Measurements from ENCODE around the gene GARNL3. TPM values are rescaled to one million over a fixed set of nuclear protein-coding genes. Genes with fewer than 3 reads are reported as not detected.
A peak's percentile ranks its signal among the peaks of the same experiment; 100 is the strongest.

Gene GARNL3
- total RNA-seq, 1 donor from 2014 or later: 162 TPM

DNA sequence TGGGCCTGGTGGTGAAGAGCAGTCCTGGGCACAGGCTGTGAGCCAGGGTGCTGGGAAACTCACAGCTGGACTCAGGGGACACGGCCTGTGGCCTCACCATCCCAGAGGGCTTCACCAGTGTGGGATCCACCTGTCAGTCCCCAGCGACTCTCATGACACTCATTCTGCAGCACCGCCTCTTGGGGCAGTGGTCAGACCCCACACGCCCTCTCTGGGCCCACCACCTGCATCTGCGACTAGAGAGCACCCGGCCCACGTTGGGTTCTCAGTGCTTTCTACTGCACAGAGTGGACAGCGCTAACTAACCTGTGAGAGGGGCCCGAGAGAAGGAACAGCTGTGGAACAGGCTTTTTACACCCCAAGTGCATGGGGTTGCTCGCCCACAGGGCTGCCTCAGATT is 45.8 kb upstream of the GARNL3 start:
- DNase-seq (ENCODE audit: low spot score in 2 of 2): no peak
- Histone ChIP-seq H3K4me3 (no peak overlapping the region), H3K9me3 (no peaks in the 10 kb centered on the region), H3K36me3 (no peaks in the 10 kb centered on the region), H3K27me3 (no peaks in the 10 kb centered on the region), H3K4me1 (no peaks in the 10 kb centered on the region), H3K27ac (no peak overlapping the region)
- intact Hi-C loops (cut with DNase I): no loop called here
- TF ChIP-seq, protein P1, sequence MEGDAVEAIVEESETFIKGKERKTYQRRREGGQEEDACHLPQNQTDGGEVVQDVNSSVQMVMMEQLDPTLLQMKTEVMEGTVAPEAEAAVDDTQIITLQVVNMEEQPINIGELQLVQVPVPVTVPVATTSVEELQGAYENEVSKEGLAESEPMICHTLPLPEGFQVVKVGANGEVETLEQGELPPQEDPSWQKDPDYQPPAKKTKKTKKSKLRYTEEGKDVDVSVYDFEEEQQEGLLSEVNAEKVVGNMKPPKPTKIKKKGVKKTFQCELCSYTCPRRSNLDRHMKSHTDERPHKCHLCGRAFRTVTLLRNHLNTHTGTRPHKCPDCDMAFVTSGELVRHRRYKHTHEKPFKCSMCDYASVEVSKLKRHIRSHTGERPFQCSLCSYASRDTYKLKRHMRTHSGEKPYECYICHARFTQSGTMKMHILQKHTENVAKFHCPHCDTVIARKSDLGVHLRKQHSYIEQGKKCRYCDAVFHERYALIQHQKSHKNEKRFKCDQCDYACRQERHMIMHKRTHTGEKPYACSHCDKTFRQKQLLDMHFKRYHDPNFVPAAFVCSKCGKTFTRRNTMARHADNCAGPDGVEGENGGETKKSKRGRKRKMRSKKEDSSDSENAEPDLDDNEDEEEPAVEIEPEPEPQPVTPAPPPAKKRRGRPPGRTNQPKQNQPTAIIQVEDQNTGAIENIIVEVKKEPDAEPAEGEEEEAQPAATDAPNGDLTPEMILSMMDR (IDR thresholded peaks at IDR 0.05): no peak

DNA sequence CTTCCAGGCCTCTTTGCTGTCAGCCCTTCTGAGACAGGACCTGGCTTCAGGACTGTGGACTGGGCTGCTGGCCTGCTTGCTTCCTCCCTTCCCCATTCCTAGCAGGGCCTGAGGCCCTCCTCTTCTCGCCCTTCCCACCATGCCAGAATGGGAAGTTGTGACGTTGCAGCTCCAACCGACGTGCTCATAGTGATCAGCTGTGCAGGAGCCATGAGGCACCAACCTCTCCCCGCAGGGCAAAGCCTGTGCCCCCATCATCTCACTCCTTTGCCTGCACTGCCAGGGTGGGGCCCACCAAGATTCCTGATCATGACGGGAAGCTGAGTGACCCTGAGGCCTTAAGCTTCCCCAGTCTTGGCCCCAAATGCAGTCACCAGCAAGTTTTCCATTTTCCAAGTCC is 45.1 kb upstream of the GARNL3 start:
- no peaks in the 10 kb centered on the region for H3K27me3 ChIP-seq
- DNase-seq (ENCODE audit: low spot score in 2 of 2): no peak
- intact Hi-C loops (cut with DNase I): no loop called here
- H3K9me3 ChIP-seq: no peaks in the 10 kb centered on the region
- H3K27ac ChIP-seq: no peak overlapping the region
- no peaks in the 10 kb centered on the region for H3K36me3 ChIP-seq
- H3K4me3 ChIP-seq: no peak overlapping the region
- TF ChIP-seq, protein P1 (IDR thresholded peaks at IDR 0.05): no peak
- H3K4me1 ChIP-seq: peaks cover 0 to 2% of the 10 kb centered on the region in 2 donors

DNA sequence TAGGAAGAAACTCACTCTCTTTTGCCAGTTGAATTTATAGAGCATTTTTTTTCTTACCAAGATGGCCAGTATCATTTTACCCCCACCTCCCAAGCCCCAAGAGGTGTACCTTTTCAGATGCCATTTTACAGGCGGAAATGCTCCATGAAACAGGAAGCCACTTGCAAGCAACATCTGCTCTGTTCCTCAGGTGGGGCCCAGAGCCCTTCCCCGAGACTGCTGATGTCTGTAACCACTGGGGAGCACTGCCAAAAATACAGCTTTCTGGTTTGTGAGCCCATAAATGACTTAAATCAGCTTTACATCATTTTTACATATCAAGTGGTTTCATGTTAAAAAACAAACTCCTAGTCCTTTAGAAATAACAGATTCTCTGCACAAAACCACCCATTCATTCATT is 42.9 kb upstream of the GARNL3 start:
- H3K9me3 ChIP-seq: no peaks in the 10 kb centered on the region
- no peaks in the 10 kb centered on the region for H3K27me3 ChIP-seq
- TF ChIP-seq, protein P1 (IDR thresholded peaks at IDR 0.05): no peak
- H3K4me3 ChIP-seq: no peak overlapping the region
- no peaks in the 10 kb centered on the region for H3K36me3 ChIP-seq
- peaks cover 2 to 5% of the 10 kb centered on the region in 2 donors for H3K4me1 ChIP-seq
- intact Hi-C loops (cut with DNase I): loop anchor here (5.0 to 10.0 kb wide), 2 partner anchors 116 to 353 kb away; no protein-coding TSS in a partner anchor
- H3K27ac ChIP-seq: no peak overlapping the region
- peak in 1 of 2 donors; percentile 37 for DNase-seq (ENCODE audit: low spot score in 2 of 2)

DNA sequence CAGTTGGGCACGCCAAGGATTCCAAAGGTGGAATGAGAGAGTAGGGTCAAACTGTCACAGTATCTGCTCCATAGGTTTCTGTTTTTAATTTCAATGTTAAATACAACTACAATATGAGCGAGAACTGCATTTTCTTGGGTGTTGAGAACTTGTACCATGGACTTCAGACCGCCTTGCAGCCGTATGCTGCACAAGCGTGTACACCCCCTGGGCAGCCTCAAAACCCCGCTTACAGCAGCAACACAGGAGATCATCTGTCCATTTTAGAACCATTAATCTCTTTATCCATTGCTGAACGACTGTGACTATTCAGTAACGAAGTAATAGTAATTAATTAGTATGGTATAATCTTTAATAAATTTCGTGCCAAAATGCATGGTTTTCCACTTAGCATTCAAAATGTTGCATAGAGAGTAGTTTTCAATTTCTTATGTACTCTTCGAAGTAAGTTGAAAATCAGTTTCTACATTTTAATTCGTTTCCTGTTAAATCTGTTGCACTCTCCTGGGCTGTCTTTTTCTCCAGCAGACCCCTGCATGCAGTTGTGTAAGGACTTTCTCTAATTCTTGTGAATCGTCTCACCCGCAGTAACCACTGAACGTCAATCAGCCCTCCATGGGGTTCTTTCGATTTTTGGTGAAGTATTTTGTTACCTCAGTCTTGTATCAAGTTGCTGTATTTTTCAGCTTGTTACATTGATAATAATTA is 42.0 kb upstream of the GARNL3 start:
- H3K27me3 ChIP-seq: no peaks in the 10 kb centered on the region
- no peaks in the 10 kb centered on the region for H3K9me3 ChIP-seq
- H3K4me1 ChIP-seq: peaks cover 2 to 7% of the 10 kb centered on the region in 2 donors
- TF ChIP-seq, protein P1 (IDR thresholded peaks at IDR 0.05): no peak
- intact Hi-C loops (cut with DNase I): loop anchor here (5.0 to 10.0 kb wide), 2 partner anchors 115 to 352 kb away; no protein-coding TSS in a partner anchor
- no peak overlapping the region for H3K4me3 ChIP-seq
- H3K27ac ChIP-seq: no peak overlapping the region
- DNase-seq (ENCODE audit: low spot score in 2 of 2): peak in 1 of 2 donors; percentile 53
- no peaks in the 10 kb centered on the region for H3K36me3 ChIP-seq

DNA sequence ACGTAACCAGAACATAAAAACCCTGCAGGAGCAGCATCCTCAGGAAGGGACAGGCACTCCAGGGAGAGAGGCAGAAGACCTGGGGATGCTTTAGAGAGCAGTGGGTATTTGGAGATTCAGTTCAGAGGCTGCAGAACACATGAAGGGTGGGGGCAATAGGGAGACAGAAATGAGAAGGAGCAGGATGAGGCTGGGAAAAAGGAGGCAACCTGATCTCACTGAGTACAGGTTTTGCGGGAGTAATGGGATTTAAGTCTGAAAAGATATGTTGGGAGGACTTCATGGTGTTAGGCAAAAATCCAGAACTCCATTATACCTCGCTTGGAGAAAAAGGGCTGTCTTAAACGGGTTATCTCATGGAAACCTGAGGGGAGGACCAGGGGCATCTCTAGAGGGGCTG is 41.3 kb upstream of the GARNL3 start:
- Histone ChIP-seq H3K4me1 (peaks cover 2 to 7% of the 10 kb centered on the region in 2 donors), H3K9me3 (no peaks in the 10 kb centered on the region), H3K27me3 (no peaks in the 10 kb centered on the region), H3K36me3 (no peaks in the 10 kb centered on the region), H3K27ac (peak overlapping the region in 1 of 2 donors; percentile 91), H3K4me3 (no peak overlapping the region)
- TF ChIP-seq, protein P1 (IDR thresholded peaks at IDR 0.05): no peak
- peak in 1 of 2 donors; percentile 61 for DNase-seq (ENCODE audit: low spot score in 2 of 2)
- intact Hi-C loops (cut with DNase I): loop anchor here (5.0 to 10.0 kb wide), 2 partner anchors 114 to 352 kb away; no protein-coding TSS in a partner anchor
